GM19372 (cell line): ENCODE results near the gene LAMTOR1.
"Not testable (repeated sequence)": the region's sequence is repeated elsewhere in the genome, so short reads cannot be mapped to it uniquely, and the experiment has no call there.

Experiments used
- ATAC-seq: cut with Tn5 transposase; IDR thresholded peaks from one replicate; pipeline ENCODE4 v1.9.1; 2021; ENCODE audit warnings: mild to moderate bottlenecking, low read depth, moderate library complexity; ENCODE audit not compliant: unreplicated experiment

The LAMTOR1 gene

GRCh38 chr11:72102946-72103753, at the start of gene LAMTOR1:
TSS of gene LAMTOR1 (minus strand) at chr11:72103297. CDS start at chr11:72103224, 73 bp downstream.
- ATAC-seq: peak; percentile 92

- ATAC-seq: no peak
Measured at GRCh38 chr11:72150882-72151281, 47.8 kb upstream of the LAMTOR1 start.

DNA sequence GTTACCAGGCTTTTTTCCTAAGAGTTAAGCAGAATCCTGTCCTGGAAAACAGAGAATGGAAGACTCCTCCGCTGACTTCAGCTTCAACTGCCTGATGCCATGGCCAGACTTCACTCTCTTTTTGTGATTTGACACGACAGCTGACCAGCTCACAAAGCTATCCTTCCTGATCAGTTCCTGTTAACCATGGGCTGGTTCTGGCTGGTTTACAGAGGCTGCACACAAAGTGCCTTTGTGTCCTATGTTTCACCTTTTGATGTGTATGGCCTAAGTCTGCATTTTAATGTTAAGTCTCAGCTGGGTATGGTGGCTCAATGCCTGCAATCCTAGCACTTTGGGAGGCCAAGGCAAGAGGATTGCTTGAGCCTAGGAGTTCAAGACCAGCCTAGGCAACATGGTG, 43.5 kb upstream of the LAMTOR1 start:
- ATAC-seq: no peak

- ATAC-seq: no peak
Measured at GRCh38 chr11:72144807-72145565, 41.9 kb upstream of the LAMTOR1 start.

DNA sequence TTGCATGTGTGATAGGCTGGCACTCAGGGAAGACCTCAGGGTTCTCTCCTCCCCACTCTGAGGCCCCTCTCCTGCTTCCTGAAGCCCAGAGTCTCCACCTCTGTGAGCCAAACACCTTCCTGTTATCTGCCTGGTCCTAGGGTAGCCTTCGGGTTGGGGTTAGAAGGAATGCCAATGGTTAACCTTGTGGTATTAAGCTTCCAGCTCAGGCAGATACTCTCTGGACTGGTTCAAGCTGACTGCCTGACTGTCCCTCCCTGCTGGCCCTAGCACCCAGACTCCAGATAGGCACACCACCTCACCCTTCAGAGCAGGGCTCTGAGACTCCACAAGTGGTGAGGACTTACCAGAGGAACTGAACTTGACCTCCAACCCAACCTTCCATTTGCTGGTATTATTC, 39.4 kb upstream of the LAMTOR1 start:
- not testable (repeated sequence) for ATAC-seq

DNA sequence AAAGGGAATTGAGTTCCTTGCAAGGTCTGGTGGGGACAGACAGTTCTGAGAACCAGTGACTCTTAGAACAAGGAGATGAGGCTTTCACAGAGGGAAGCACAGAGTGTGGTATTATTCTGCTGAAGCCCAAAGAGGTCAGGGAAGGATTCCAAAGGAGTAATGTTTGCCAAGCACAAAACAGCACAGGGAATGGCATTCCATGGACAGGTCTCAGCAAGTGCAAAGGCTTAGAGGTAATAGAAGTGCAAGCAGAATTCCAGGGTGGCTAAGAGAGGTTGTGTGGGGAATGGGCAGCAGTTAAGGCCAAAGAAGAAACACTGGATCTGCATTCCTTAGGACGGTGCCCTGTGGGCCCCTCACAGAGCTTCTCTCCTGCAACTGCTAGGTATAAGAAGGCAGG, 39.0 kb upstream of the LAMTOR1 start:
- ATAC-seq: not testable (repeated sequence)

DNA sequence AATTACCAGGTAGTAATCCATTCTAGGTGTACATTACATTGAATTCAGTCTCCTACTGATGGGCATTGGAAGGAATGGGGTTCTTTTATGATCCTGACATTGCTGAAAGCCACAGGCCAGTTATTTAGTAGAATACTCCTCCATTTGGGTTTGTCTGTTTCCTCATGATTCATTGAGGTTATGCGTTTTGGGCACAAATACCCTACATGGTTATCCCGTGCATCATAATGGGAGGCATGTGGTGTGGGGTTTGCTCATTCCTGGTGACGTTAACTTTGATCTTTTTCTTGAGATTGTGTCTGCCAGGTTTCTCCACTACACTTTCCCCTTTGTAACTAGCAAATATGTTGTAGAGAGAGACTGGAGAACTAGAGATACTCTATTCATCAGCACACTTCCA, 38.0 kb upstream of the LAMTOR1 start:
- no peak for ATAC-seq

DNA sequence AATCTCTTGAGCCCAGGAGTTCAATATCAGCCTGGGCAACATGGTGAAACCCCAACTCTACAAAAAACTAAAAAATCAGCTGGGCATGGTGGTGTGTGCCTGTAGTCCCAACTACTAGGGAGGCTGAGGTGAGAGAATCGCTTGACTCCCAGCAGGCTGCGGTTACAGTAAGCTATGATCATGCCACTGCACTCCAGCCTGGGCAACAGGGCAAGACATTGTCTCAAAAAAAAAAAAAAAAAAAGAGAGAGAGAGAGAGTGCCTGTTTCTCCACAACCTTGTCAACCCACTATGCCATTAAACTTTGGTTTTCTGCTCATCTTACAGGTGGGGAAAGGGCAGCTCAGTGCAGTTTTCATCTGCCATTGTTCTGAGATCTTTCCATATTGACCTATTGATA, 37.6 kb upstream of the LAMTOR1 start:
- no peak for ATAC-seq

GRCh38 chr11:72139500-72139899, 36.4 kb upstream of the LAMTOR1 start:
- ATAC-seq: no peak

DNA sequence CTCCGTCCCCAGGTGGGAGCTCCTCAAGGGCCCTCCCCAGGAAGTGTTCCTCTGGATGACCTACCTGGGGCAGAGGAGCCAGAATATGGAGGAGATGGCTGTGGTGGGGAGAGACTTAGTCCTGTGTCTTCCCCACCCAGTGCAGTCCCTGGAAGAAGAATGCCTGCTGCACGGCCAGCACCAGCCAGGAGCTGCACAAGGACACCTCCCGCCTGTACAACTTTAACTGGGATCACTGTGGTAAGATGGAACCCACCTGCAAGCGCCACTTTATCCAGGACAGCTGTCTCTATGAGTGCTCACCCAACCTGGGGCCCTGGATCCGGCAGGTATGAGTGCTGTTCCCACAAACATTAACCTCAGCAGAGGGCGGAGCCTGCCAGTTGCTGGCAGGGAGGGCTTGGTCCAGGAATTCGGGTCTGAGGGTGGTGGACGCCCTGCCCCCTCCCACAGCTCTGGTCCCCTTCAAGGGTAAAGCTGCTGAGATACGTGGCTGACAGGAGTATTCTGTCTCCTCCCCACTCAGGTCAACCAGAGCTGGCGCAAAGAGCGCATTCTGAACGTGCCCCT, 35.8 kb upstream of the LAMTOR1 start:
- no peak for ATAC-seq

GRCh38 chr11:72136684-72137262, 33.7 kb upstream of the LAMTOR1 start:
- ATAC-seq: no peak

- ATAC-seq: no peak
Measured at GRCh38 chr11:72135891-72136683, 33.0 kb upstream of the LAMTOR1 start.

DNA sequence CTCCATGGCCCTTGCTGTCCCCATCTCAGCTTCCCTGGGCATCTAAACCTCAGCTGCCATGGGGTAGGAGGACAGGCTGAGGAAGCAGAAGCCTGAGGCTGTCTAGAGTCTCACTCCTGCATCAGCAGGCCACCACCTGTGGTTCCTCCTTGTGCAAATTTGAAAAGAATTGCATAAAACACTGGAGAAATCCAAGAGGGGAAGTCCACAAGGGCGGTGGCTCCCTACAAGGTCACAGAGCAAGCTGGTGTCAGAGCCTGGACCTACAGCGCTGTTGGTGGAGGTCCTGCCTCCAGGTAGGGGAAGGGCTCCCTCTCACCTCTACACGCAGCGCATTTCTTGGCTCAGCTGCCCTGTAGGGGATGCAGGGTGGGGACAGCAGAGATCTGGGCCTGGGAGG, 32.4 kb upstream of the LAMTOR1 start, which contains the start of gene FOLR3:
Gene FOLR3 (plus strand): TSS at position 253 of the 400 bp plus-strand sequence. CDS start 228 bp downstream, outside the sequence.
- not testable (repeated sequence) for ATAC-seq

GRCh38 chr11:72132646-72133045, 29.5 kb upstream of the LAMTOR1 start:
- ATAC-seq: no peak

GRCh38 chr11:72129381-72129780, 26.3 kb upstream of the LAMTOR1 start:
- ATAC-seq: no peak

- no peak for ATAC-seq
Measured at GRCh38 chr11:72127923-72128322, 24.8 kb upstream of the LAMTOR1 start.

DNA sequence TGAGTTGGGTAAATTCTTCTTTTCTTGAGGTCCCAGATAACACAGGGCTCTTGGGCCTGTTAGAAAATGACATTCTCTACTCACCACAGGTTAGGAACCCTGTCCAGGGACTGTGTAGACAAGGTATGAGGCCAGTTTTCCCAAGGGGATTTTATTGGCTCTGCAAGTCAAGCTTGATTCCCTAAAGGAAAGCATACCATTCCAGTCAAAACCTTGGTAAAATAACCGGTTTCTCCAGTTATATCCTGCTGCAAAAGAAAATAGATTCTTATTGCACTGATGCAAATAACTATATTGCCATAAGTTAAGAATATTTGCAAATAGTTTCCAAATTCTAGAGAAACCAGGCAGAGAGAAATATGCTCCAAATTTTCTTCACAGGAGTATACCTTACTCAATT, 22.9 kb upstream of the LAMTOR1 start:
- ATAC-seq: no peak

DNA sequence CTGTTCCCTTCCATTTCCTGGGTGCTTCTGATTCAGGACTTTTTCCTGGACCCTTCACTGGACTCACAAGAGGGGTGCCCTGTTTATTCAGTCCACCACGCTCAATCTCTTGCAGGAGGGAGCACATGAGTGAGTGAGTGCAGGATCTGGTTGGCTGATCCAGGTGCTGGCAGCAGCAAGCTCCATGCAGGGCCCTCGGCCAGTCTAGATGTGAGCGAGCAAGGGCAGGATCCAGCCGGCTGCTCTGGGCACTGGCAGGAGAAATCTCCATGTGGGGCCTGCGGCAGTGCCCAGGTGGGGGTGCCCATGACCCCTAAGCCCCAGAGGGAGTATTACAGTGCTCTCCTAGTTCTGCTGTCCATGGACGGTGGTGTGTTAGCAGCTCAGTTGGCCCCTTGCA, 20.9 kb upstream of the LAMTOR1 start:
- ATAC-seq: no peak

DNA sequence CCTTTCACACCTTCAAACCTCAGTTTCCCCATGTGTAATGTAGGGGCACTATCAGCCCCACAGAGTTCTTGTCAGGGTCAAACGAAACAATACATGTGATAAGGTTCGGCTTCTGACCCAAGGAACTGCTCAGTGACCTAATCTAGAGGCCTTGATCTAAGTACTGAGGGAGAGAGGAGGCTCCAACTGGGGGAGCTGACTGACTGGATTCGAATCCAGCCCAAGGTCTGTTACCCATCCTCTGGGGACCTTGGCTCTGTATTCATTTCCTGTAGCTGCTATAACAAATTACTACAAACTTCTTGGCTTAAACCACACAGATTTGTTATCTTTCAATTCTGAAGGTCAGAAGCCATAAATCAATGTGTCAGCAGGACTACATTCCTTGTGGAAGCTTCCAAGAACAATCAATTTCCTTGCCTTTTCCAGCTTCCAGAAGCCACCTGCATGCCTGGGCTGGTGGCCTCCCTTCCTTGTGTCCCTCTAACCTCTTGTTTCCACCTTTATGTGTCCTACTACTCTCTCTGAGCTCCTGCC, 20.1 kb upstream of the LAMTOR1 start:
- ATAC-seq: no peak

GRCh38 chr11:72122607-72123006, 19.5 kb upstream of the LAMTOR1 start:
- no peak for ATAC-seq
